ENCODE measurements around the gene GAL3ST3. TPM values are rescaled to one million over a fixed set of nuclear protein-coding genes. Genes with fewer than 3 reads are reported as not detected.

Gene GAL3ST3
- total RNA-seq, 1 donor from 2014 or later: 0.61 TPM

GRCh38 chr11:66050581-66051231 lies 1.7 kb upstream of the GAL3ST3 start:
- peaks cover 11% of the 10 kb centered on the region for H3K36me3 ChIP-seq (ENCODE audit: insufficient read depth, low read length)
- peaks cover 20% of the 10 kb centered on the region for H3K4me1 Mint-ChIP-seq (ENCODE audit: low read depth, unreplicated experiment)
- peak overlapping the region; percentile 99 for H3K27ac Mint-ChIP-seq (ENCODE audit: unreplicated experiment)
- DNase-seq (ENCODE audit: low read depth) (no peak), FAIRE-seq (no peak)
- H3K36me3 Mint-ChIP-seq (ENCODE audit: low read depth, unreplicated experiment): peaks cover 12% of the 10 kb centered on the region
- H3K4me2 ChIP-seq (ENCODE audit: low read length): peak overlapping the region; percentile 94
- H3K27me3 ChIP-seq (ENCODE audit: insufficient read depth, low read length): peaks cover 3% of the 10 kb centered on the region
- H4K20me1 ChIP-seq (ENCODE audit: insufficient read depth, low read length): peaks cover 24% of the 10 kb centered on the region
- peak overlapping the region; percentile 87 for H3K4me3 Mint-ChIP-seq (ENCODE audit: unreplicated experiment)
- peaks cover 9% of the 10 kb centered on the region for H3K27me3 Mint-ChIP-seq (ENCODE audit: low read depth, unreplicated experiment)
- no peak overlapping the region for H3K4me3 ChIP-seq (ENCODE audit: insufficient read depth, low read depth, low read length)
- H3K9me3 Mint-ChIP-seq (ENCODE audit: unreplicated experiment): no peaks in the 10 kb centered on the region
- peak overlapping the region; percentile 40 for H2AFZ ChIP-seq (ENCODE audit: low read depth, low read length)
- peaks cover 36% of the 10 kb centered on the region for H3K79me2 ChIP-seq (ENCODE audit: insufficient read depth, low read length)
- peak overlapping the region; percentile 99 for H3K9ac ChIP-seq (ENCODE audit: low read length)
- no peak overlapping the region for H3K27ac ChIP-seq (ENCODE audit: low read depth, low read length)
- TF ChIP-seq, protein P1, sequence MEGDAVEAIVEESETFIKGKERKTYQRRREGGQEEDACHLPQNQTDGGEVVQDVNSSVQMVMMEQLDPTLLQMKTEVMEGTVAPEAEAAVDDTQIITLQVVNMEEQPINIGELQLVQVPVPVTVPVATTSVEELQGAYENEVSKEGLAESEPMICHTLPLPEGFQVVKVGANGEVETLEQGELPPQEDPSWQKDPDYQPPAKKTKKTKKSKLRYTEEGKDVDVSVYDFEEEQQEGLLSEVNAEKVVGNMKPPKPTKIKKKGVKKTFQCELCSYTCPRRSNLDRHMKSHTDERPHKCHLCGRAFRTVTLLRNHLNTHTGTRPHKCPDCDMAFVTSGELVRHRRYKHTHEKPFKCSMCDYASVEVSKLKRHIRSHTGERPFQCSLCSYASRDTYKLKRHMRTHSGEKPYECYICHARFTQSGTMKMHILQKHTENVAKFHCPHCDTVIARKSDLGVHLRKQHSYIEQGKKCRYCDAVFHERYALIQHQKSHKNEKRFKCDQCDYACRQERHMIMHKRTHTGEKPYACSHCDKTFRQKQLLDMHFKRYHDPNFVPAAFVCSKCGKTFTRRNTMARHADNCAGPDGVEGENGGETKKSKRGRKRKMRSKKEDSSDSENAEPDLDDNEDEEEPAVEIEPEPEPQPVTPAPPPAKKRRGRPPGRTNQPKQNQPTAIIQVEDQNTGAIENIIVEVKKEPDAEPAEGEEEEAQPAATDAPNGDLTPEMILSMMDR (IDR thresholded peaks at IDR 0.05; ENCODE audit: insufficient read depth, low read depth, low read length): no peak
- no peak for TF ChIP-seq EZH2 (IDR thresholded peaks at IDR 0.05; ENCODE audit: insufficient read depth, low read length)
- H3K9me3 ChIP-seq (ENCODE audit: insufficient read depth, low read depth, low read length): no peaks in the 10 kb centered on the region
- H3K4me1 ChIP-seq (ENCODE audit: insufficient read depth, low read length): peaks cover 24% of the 10 kb centered on the region

DNA sequence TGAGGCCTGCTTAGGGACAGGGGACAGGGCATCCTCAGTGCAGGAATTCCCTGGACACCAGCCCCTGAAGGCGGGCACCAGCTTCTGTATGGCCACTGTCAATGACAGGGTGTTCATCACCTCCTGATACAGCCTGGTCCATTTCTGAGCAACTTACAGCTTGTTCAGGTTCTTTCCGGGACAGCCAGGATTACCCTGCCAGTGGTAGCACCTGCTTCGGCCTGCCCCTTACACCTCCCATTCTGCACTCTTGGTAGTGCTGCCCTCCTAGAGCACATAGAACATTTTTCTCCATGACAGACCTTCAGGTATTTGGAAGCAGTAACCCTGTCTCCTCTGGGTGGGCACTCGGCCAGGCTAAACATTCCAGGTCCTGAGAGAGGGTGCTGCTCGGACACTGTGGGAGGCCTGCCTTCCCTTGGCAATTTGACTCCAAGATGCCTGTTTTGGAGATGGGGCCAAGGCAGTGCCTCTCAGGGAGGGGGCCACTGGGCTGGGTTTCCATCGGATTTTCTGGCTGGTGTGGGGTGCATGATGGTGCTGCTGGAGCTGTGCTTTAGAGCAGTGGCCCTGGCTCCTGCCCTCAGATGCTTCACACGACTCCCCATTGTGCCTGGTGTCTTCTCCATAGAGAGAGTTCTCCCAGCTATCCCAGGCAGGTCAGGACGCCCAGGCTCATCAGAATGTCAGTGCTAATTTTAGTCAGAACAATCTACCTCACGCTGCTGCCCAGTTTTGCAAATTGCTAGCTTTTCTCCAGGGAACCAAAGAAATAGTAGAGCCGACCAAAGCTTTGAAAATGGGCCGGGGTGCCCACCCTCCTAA lies 1.2 kb downstream of the GAL3ST3 start:
- Histone ChIP-seq H3K27me3 (ENCODE audit: insufficient read depth, low read length) (peaks cover 3% of the 10 kb centered on the region), H3K4me1 (ENCODE audit: insufficient read depth, low read length) (peaks cover 17% of the 10 kb centered on the region), H3K79me2 (ENCODE audit: insufficient read depth, low read length) (peaks cover 7% of the 10 kb centered on the region), H3K4me2 (ENCODE audit: low read length) (peak overlapping the region; percentile 31), H3K36me3 (ENCODE audit: insufficient read depth, low read length) (no peaks in the 10 kb centered on the region), H3K9me3 (ENCODE audit: insufficient read depth, low read depth, low read length) (no peaks in the 10 kb centered on the region), H3K9ac (ENCODE audit: low read length) (no peak overlapping the region), H4K20me1 (ENCODE audit: insufficient read depth, low read length) (peaks cover under 1% of the 10 kb centered on the region), H3K4me3 (ENCODE audit: insufficient read depth, low read depth, low read length) (no peak overlapping the region), H3K27ac (ENCODE audit: low read depth, low read length) (no peak overlapping the region), H2AFZ (ENCODE audit: low read depth, low read length) (no peak overlapping the region)
- no peak for TF ChIP-seq EZH2 (IDR thresholded peaks at IDR 0.05; ENCODE audit: insufficient read depth, low read length)
- TF ChIP-seq, protein P1 (IDR thresholded peaks at IDR 0.05; ENCODE audit: insufficient read depth, low read depth, low read length): no peak
- Mint-ChIP-seq H3K4me3 (ENCODE audit: unreplicated experiment) (no peak overlapping the region), H3K27ac (ENCODE audit: unreplicated experiment) (no peak overlapping the region), H3K9me3 (ENCODE audit: unreplicated experiment) (no peaks in the 10 kb centered on the region), H3K4me1 (ENCODE audit: low read depth, unreplicated experiment) (peaks cover 9% of the 10 kb centered on the region), H3K27me3 (ENCODE audit: low read depth, unreplicated experiment) (peaks cover 9% of the 10 kb centered on the region), H3K36me3 (ENCODE audit: low read depth, unreplicated experiment) (peaks cover 3% of the 10 kb centered on the region)
- FAIRE-seq: no peak
- DNase-seq (ENCODE audit: low read depth): peak; percentile 23
